GM12878 (cell line): ENCODE results near the gene ISL2.

ENCODE experiments used
- E2F4 ChIP-seq: IDR thresholded peaks from 2 replicates; pipeline ENCODE4 v1.6.1; 2012; ENCODE audit warnings: low read depth, low read length, improper control_type of control experiment
- KLF5 ChIP-seq: fragments of 450-650 bp; IDR thresholded peaks from 2 replicates; pipeline ENCODE4 v1.6.1; 2014; ENCODE audit warnings: mild to moderate bottlenecking; ENCODE audit not compliant: partially characterized antibody

DNA sequence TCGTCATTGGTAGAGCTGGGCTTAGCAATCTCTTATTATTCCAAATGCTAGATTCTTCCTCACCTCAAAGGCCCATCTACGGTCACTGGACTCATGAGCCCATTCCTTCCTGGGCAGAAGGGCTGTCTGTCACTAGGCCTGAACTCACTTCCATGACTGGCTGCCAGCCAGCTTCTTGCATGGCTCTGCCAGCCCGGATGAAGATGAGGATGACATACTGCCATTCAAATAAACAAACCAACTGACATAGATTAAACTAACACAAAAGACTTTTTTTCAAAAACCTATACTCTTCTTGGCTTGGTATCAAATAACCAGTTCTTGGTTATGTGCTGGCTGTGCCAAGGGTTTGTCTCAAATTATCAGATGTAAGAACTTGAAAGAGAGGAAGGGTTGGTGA, 23.8 kb downstream of the ISL2 start:
- TF ChIP-seq KLF5 = no peak
- no peak for TF ChIP-seq E2F4
